DOHH2 (cell line): ENCODE data around the gene ADSL.
A peak's percentile ranks its signal among the peaks of the same experiment; 100 is the strongest.

Experiments used
- H3F3A ChIP-seq: fragments of 200-600 bp; sonication (generic), shearing (Covaris generic); 2 replicates; pipeline ENCODE4 v1.6.0; 2016; ENCODE audit warnings: antibody characterized with exemption, mild to moderate bottlenecking; ENCODE audit not compliant: control insufficient read depth, insufficient read depth
- H3K27ac ChIP-seq: fragments of 200-600 bp; sonication (generic); 2 replicates; pipeline ENCODE4 v1.5.1; 2014; ENCODE audit warnings: low read depth, mild to moderate bottlenecking, low read length, moderate library complexity
- H3K27me3 ChIP-seq: fragments of 200-600 bp; sonication (generic); 2 replicates; pipeline ENCODE4 v1.6.1; 2014; ENCODE audit warnings: mild to moderate bottlenecking, low read length, mixed read lengths; ENCODE audit not compliant: control insufficient read depth
- H3K36me3 ChIP-seq: fragments of 200-600 bp; sonication (generic); 2 replicates; pipeline ENCODE4 v1.6.1; 2014; ENCODE audit warnings: mild to moderate bottlenecking, low read length, moderate library complexity, mixed read lengths; ENCODE audit not compliant: control insufficient read depth
- H3K4me1 ChIP-seq: fragments of 200-600 bp; sonication (generic); 2 replicates; pipeline ENCODE4 v1.6.1; 2014; ENCODE audit warnings: mild to moderate bottlenecking, low read length, mixed read lengths; ENCODE audit not compliant: control insufficient read depth
- H3K4me2 ChIP-seq: fragments of 200-600 bp; sonication (generic); 2 replicates; pipeline ENCODE4 v1.6.0; 2014; ENCODE audit warnings: mild to moderate bottlenecking, low read length, moderate library complexity
- H3K4me3 ChIP-seq: fragments of 200-600 bp; sonication (generic); 2 replicates; pipeline ENCODE4 v1.5.1; 2014; ENCODE audit warnings: mild to moderate bottlenecking, low read length, mixed read lengths
- H3K79me2 ChIP-seq: fragments of 200-600 bp; sonication (generic); 2 replicates; pipeline ENCODE4 v1.6.1; 2014; ENCODE audit warnings: mild to moderate bottlenecking, low read length, mixed read lengths; ENCODE audit not compliant: control insufficient read depth
- H3K9me2 ChIP-seq: fragments of 200-600 bp; sonication (generic); replicated peaks from 2 replicates; pipeline ENCODE4 v1.6.1; 2014; ENCODE audit warnings: mild to moderate bottlenecking, low read length, mixed read lengths; ENCODE audit not compliant: control insufficient read depth
- H3K9me3 ChIP-seq: fragments of 200-600 bp; sonication (generic); 2 replicates; pipeline ENCODE4 v1.6.1; 2014; ENCODE audit warnings: antibody characterized with exemption, low read length, mixed read lengths; ENCODE audit not compliant: control insufficient read depth, insufficient read depth
- H4K20me1 ChIP-seq: fragments of 200-600 bp; sonication (generic); 2 replicates; pipeline ENCODE4 v1.6.0; 2014; ENCODE audit warnings: low read depth, mild to moderate bottlenecking, antibody characterized with exemption, low read length, moderate library complexity; ENCODE audit not compliant: control insufficient read depth, insufficient read depth
- EZH2phosphoT487 ChIP-seq: fragments of 200-600 bp; sonication (generic); IDR thresholded peaks from 2 replicates; pipeline ENCODE4 v1.6.1; 2017; ENCODE audit warnings: borderline replicate concordance, mild to moderate bottlenecking, antibody characterized with exemption, low read length, moderate library complexity, mixed read lengths
- TF ChIP-seq, protein P1 (sequence below): fragments of 200-600 bp; sonication (generic); IDR thresholded peaks from one replicate; pipeline ENCODE4 v1.5.1; 2014; ENCODE audit warnings: antibody characterized with exemption, mild to moderate bottlenecking, low read depth, low read length; ENCODE audit not compliant: poor library complexity, severe bottlenecking

Gene ADSL

DNA sequence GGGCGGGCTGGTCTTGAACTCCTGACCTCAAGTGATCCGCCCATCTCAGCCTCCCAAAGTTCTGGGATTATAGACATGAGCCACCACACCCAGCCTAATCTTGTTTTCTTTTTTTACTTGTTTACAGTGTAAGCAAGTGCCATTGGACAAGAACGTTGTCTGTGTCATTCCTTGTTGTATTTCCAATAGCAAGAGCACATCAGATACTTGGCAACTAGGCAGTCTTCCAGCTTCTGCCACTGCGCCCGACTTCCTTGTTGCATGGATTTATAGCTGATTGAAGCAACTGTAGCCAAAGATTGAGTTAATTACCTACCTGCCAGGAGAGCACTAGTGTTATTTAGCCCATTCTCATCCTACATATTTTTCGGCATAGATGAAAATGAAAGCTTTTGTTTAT is 21.0 kb downstream of the ADSL start:
- H4K20me1 ChIP-seq: no peaks in the 10 kb centered on the region
- H3K36me3 ChIP-seq: peaks cover 72% of the 10 kb centered on the region
- TF ChIP-seq EZH2phosphoT487: no peak
- TF ChIP-seq, protein P1, sequence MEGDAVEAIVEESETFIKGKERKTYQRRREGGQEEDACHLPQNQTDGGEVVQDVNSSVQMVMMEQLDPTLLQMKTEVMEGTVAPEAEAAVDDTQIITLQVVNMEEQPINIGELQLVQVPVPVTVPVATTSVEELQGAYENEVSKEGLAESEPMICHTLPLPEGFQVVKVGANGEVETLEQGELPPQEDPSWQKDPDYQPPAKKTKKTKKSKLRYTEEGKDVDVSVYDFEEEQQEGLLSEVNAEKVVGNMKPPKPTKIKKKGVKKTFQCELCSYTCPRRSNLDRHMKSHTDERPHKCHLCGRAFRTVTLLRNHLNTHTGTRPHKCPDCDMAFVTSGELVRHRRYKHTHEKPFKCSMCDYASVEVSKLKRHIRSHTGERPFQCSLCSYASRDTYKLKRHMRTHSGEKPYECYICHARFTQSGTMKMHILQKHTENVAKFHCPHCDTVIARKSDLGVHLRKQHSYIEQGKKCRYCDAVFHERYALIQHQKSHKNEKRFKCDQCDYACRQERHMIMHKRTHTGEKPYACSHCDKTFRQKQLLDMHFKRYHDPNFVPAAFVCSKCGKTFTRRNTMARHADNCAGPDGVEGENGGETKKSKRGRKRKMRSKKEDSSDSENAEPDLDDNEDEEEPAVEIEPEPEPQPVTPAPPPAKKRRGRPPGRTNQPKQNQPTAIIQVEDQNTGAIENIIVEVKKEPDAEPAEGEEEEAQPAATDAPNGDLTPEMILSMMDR: no peak

DNA sequence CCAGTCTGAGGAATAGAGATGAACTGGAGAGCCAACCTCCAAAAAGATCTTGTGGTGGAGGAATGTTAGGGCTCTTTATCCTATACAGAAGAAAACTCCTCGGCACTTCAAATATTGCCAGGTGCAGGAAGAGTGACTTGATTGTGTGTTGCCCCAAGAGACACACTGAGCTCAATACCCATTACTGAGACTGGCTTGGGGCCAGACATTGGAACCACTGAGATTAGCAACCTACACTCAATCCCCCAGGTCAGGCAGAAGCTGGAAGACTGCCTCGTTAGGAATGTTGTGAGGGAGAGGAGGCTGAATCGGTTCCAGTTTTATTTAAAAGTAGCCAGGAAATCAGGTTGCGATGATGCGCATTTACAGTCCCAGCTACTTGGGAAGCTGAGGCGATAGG is 21.7 kb downstream of the ADSL start:
- Histone ChIP-seq H3K4me2 (no peak overlapping the region), H3K79me2 (peaks cover 26% of the 10 kb centered on the region), H3K4me3 (no peak overlapping the region), H3K36me3 (peaks cover 72% of the 10 kb centered on the region), H3K9me3 (no peaks in the 10 kb centered on the region), H3K9me2 (no peaks in the 10 kb centered on the region), H3F3A (peaks cover 34% of the 10 kb centered on the region), H3K4me1 (peaks cover 34% of the 10 kb centered on the region), H3K27me3 (no peaks in the 10 kb centered on the region), H3K27ac (no peak overlapping the region), H4K20me1 (no peaks in the 10 kb centered on the region)
- TF ChIP-seq, protein P1: no peak
- no peak for TF ChIP-seq EZH2phosphoT487

More for the DNA sequence above, 21.0 kb downstream of the ADSL start:
- no peak overlapping the region for H3K4me2 ChIP-seq
- peaks cover 19% of the 10 kb centered on the region for H3K79me2 ChIP-seq
- no peaks in the 10 kb centered on the region for H3K27me3 ChIP-seq
- H3K4me1 ChIP-seq: peaks cover 27% of the 10 kb centered on the region
- no peaks in the 10 kb centered on the region for H3K9me3 ChIP-seq
- no peak overlapping the region for H3K27ac ChIP-seq
- H3F3A ChIP-seq: peaks cover 34% of the 10 kb centered on the region
- H3K4me3 ChIP-seq: no peak overlapping the region
- no peaks in the 10 kb centered on the region for H3K9me2 ChIP-seq

DNA sequence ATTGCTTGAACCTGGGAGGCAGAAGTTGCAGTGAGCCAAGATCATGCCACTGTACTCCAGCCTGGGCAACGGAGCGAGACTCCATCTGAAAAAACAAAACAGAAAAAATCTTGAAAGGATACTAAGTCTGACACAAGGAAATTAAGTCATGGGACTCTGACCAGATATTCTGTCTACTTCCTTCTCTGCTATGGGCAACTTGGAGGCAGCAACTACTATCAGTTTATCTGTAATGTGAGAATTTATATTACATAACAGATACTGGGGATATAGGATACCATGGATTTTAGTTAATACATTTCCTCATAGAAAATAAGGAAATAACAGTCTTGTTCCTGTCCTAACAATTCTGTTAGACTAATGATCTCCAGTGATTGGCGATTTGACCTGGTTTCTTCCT is 22.5 kb downstream of the ADSL start:
- H3K9me2 ChIP-seq: no peaks in the 10 kb centered on the region
- no peak overlapping the region for H3K4me3 ChIP-seq
- H3K79me2 ChIP-seq: peaks cover 32% of the 10 kb centered on the region
- peaks cover 66% of the 10 kb centered on the region for H3K36me3 ChIP-seq
- H3K9me3 ChIP-seq: no peaks in the 10 kb centered on the region
- H4K20me1 ChIP-seq: no peaks in the 10 kb centered on the region
- H3K27me3 ChIP-seq: no peaks in the 10 kb centered on the region
- H3K27ac ChIP-seq: 0 out of 2 replicates have a peak overlapping the region, but pooled peaks have one; percentile 3
- H3F3A ChIP-seq: peaks cover 34% of the 10 kb centered on the region
- TF ChIP-seq, protein P1: no peak
- TF ChIP-seq EZH2phosphoT487: no peak
- peaks cover 36% of the 10 kb centered on the region for H3K4me1 ChIP-seq
- no peak overlapping the region for H3K4me2 ChIP-seq

DNA sequence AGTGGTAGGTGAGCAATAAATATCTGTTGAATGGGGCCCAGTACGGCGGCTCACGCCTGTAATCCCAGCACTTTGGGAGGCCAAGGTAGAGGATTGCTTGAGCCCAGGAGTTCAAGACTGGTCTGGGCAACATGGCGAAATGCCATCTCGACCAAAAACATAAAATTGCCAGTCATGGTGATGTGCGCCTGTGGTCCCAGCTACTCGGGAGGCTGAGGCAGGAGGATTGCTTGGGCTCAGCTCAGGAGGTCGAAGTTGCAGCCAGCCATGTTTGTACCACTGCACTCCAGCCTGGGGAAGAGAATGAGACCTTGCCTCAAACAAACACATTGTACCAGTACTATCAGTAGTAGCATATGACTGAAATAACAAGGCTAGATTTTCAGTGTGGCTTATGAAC is 28.3 kb downstream of the ADSL start:
- no peaks in the 10 kb centered on the region for H3K9me2 ChIP-seq
- peaks cover 3% of the 10 kb centered on the region; the same call in 1 of the 2 replicates for H4K20me1 ChIP-seq
- TF ChIP-seq EZH2phosphoT487: no peak
- TF ChIP-seq, protein P1: no peak
- peak overlapping the region; percentile 58 for H3K4me2 ChIP-seq
- H3K27me3 ChIP-seq: no peaks in the 10 kb centered on the region
- peaks cover 17% of the 10 kb centered on the region for H3F3A ChIP-seq
- H3K4me3 ChIP-seq: peak overlapping the region; percentile 14; the same call in 1 of the 2 replicates
- peaks cover 43% of the 10 kb centered on the region for H3K36me3 ChIP-seq
- no peaks in the 10 kb centered on the region for H3K9me3 ChIP-seq
- H3K4me1 ChIP-seq: peaks cover 75% of the 10 kb centered on the region
- peaks cover 87% of the 10 kb centered on the region for H3K79me2 ChIP-seq
- peak overlapping the region; percentile 67 for H3K27ac ChIP-seq
